Camera-type eye (tissue), 1 donor: ENCODE measurements around the gene C16orf74. TPM values are rescaled to one million over a fixed set of nuclear protein-coding genes. Genes with fewer than 3 reads are reported as not detected.

ENCODE experiments used
- total RNA-seq: library from RNA; depleted of rRNA; stranded (reverse); fragments of >200 nt; gene quantifications from one replicate; pipeline ENCODE4 v1.2.3, GENCODE V29; 2014

The C16orf74 gene
- total RNA-seq: 23.1 TPM

DNA sequence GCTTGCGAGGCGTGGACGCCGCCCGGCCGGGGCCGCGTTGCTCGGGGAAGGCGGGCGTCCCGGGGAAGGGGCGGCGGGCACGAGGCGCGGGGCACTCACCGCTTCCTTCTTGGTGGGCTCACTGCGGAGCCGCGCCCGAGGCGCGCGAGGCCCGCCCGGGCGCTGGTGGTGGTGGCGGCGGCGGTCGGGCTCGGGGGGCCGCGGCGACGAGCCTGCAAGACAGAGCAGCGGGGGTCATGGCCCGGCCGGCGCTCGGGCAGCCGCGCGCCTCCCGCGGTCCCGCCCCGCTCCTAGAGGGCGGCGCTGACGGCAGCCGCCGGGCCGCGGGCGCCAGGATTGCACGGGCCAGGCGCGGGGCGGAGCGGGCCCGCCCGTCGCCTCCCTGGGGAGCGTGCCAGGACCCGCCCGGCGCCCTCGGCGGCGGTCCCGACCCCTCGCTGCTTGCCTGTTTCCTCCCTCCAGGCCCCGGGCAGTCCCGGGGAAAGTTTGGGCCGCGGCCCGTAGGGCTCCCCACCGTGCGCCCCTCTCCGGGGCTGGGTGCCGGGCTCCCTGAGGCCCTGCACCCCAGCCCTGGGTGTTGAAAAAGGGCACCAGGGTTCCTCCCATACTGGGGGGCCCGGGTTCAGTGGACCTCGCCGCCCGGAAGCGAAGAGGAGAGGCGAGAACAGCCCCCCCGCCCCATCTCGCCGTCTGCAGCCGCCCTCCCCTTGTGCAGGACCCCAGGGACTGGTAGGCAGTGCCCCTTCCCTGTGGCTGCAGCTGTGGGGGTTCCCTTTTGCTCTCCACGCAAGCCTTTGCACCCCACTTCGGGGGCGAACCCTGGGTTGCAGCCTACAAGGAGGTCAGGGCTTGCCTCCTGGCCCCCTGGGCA lies at the start of gene C16orf74:
Gene C16orf74 (minus strand): TSS at position 270 of the 871 bp plus-strand sequence. CDS start 15,879 bp downstream, outside the sequence.

DNA sequence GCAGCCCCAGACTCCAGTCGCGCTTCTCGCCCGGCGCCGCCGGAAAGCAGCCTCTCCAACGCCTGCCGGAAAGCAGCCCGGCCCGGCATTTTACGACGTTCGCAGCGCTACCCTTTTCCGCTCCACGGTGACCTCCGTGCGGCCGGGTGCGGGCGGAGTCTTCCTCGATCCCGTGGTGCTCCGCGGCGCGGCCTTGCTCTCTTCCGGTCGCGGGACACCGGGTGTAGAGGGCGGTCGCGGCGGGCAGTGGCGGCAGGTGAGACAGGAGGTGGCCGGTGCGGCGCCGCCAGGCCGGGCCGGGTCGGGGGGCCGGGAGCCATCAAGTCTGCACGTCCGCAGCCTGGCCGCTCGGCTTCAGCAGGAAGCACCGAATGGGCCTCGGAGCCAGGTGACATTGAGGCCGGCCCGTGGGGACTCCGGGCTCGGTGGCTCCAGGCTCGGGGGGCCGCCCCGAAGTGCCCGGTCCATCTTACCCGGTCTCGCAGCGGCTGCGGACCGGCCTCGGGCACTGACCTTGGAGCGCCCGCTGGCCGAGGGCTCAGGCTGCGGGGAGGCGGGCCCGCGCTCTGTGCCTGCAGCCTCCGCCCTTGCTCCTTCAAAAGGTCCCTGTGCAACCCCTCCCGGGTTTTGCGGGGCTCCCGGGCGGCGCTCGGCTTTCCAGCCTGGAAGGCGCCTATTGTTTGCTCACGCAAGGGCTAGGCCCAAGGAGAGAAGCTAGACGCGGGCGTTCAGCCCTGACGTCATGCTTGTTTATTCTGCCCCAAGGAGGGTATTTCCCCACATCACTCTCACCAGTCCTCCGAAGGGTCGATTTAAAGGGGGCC lies 48.8 kb upstream of the C16orf74 start, which contains the start of the genes COX4I1 and EMC8:
Gene COX4I1 (plus strand): TSS at position 199 of the 824 bp plus-strand sequence. CDS start 1,511 bp downstream, outside the sequence.
Gene EMC8 (minus strand): TSS at position 48 of the 824 bp plus-strand sequence. CDS start 249 bp downstream, outside the sequence.

DNA sequence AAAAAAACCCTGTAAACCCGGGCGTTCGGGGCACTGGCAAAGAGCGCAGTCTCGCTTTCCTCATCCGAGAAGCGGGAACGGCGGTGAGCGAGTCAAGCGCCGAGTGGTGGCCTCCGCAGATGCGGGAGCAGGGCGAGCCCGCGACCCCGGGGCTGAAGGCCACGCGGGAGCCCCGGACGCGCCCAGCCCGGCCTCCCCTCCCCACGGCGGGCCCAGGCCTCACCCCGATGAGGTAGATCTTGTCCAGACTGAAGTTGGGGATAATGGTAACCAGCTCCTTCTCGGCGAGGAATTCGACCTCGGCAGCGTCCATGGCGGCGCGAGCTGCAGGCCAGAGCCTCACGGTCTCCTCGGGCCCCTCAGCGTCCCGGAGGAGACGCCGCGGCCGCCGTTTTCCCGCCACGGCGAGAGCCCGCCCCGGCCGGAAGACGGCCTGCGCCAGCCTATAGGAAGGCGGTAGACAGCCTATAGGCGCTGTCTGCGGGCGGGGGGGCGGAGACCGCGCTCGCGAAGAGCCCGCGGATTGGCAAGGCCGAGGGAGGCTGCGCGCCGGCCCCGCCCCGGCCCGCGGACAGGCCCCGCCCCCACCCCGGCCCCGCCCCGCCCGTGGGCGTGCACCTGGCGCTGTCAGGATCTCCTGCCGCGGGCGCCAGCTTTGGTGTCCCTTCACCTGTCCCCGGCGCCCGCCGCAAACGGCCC lies 62.2 kb downstream of the C16orf74 start, which contains the start of gene GINS2:
Gene GINS2 (minus strand): TSS at position 369 of the 699 bp plus-strand sequence. CDS start 56 bp downstream, at position 313.

Other genes with a start within 250 kb of the C16orf74 start
- 185 TPM for gene GSE1, start 137.8 kb downstream of the C16orf74 start, total RNA-seq
- 7.0 TPM for gene GINS2, start 62.1 kb downstream of the C16orf74 start, total RNA-seq
- gene EMC8, start 48.4 kb upstream of the C16orf74 start, total RNA-seq: 25.8 TPM
- gene COX4I1, start 48.6 kb upstream of the C16orf74 start, total RNA-seq: 219 TPM
- 10.4 TPM for gene IRF8, start 148.1 kb upstream of the C16orf74 start, total RNA-seq